Stimulated activated CD8-positive, alpha-beta memory T cell treated with anti-CD3 and anti-CD28 coated beads, Interleukin-15, amount 100 ng/mL, for 48 hours (primary cell): ENCODE data around the gene SNX32.

ENCODE experiments used
- DNase-seq, 2 donors: peaks; one replicate each; pipeline ENCODE4 v3.0.0-alpha.2; 2020; ENCODE audit warnings: low read depth in 2 of 2

The SNX32 gene

GRCh38 chr11:65899356-65900124 lies 65.8 kb downstream of the SNX32 start:
- peak; percentile 74 to 78 for DNase-seq

GRCh38 chr11:65900125-65900898 lies 66.5 kb downstream of the SNX32 start, which contains the start of gene FOSL1:
Gene FOSL1 (minus strand): TSS chr11:65900388. CDS start chr11:65900339, 49 bp downstream.
- peak; percentile 94 to 96 for DNase-seq

- no peak for DNase-seq
Measured at GRCh38 chr11:65900899-65901180, 67.1 kb downstream of the SNX32 start.

GRCh38 chr11:65903068-65903481 lies 69.3 kb downstream of the SNX32 start:
- DNase-seq: no peak
